Endothelial cell of umbilical vein (primary cell): ENCODE data around the gene SPRR1A. TPM values are rescaled to one million over a fixed set of nuclear protein-coding genes. Genes with fewer than 3 reads are reported as not detected.

ENCODE experiments used
- BruUV-seq: library from RNA; stranded (reverse); fragments of 400-500 nt; replicated peaks from 2 replicates; lab custom pipeline; 2021; lab: Mats Ljungman, UMichigan
- CTCF ChIA-PET: fragments of 300-600, 350-600 bp; sonication (Branson Sonifier 250); formaldehyde crosslinking; loops from one replicate; lab custom pipeline; 2021; ENCODE audit warnings: antibody characterized with exemption, inconsistent platforms; lab: Charles Lee
- POLR2A ChIA-PET: fragments of 300-600, 350-600 bp; sonication (Branson Sonifier 250); formaldehyde crosslinking; loops from one replicate; lab custom pipeline; 2021; ENCODE audit warnings: antibody characterized with exemption, inconsistent platforms; lab: Charles Lee
- DNase-seq: peaks from one replicate; pipeline ENCODE4 v3.0.0-alpha.2; 2011; ENCODE audit warnings: low read depth, low spot score
- FAIRE-seq: peaks from 2 replicates; lab custom pipeline; 2011; peaks lifted over from hg19 to GRCh38; lab: Jason Lieb, UNC
- H2AFZ ChIP-seq: 2 replicates; pipeline ENCODE4 v1.6.0; 2012; ENCODE audit warnings: low read depth, low read length, control low read depth, inconsistent platforms
- H3K27ac ChIP-seq: 2 replicates; pipeline ENCODE4 v1.5.1; 2011; ENCODE audit warnings: low read depth, mild to moderate bottlenecking, control low read depth, low read length, moderate library complexity; ENCODE audit not compliant: insufficient read depth
- H3K27me3 ChIP-seq, 2 experiments: 2 replicates each; pipeline versions ENCODE4 v1.6.0 to v1.6.1; 2011; ENCODE audit warnings: low read length in 2 of 2, mixed read lengths in 1 of 2; ENCODE audit not compliant: control insufficient read depth in 2 of 2, insufficient read depth in 2 of 2
- H3K36me3 ChIP-seq, 2 experiments: 2 replicates in 1 of 2; 3 replicates in 1 of 2; pipeline ENCODE4 v1.5.1; 2011; ENCODE audit warnings: low read length in 2 of 2, mild to moderate bottlenecking in 1 of 2, moderate library complexity in 1 of 2; ENCODE audit not compliant: control insufficient read depth in 2 of 2, insufficient read depth in 2 of 2; ENCODE audit errors: extremely low read depth in 1 of 2
- H3K4me1 ChIP-seq: 3 replicates; pipeline ENCODE4 v1.5.1; 2011; ENCODE audit warnings: mild to moderate bottlenecking, low read length; ENCODE audit not compliant: control insufficient read depth, insufficient read depth; ENCODE audit errors: extremely low read depth
- H3K4me2 ChIP-seq: 2 replicates; pipeline ENCODE4 v1.6.1; 2011; ENCODE audit warnings: low read length, control low read depth, mixed read lengths; ENCODE audit not compliant: insufficient read depth
- H3K4me3 ChIP-seq, 3 experiments: fragments of 200-600 bp in 1 of 3; sonication (generic), shearing (Covaris generic) in 1 of 3; replicated peaks in 1 of 3; 2 replicates each; pipeline ENCODE4 v1.5.1; 2011 to 2016; ENCODE audit warnings: control low read depth in 3 of 3, low read length in 3 of 3, mild to moderate bottlenecking in 2 of 3, inconsistent platforms in 1 of 3, low read depth in 1 of 3, moderate library complexity in 1 of 3; ENCODE audit not compliant: insufficient read depth in 1 of 3
- H3K79me2 ChIP-seq: 2 replicates; pipeline ENCODE4 v1.6.0; 2012; ENCODE audit warnings: low read length, inconsistent platforms; ENCODE audit not compliant: control insufficient read depth, insufficient read depth
- H3K9ac ChIP-seq: replicated peaks from 2 replicates; pipeline ENCODE3; 2011; ENCODE audit warnings: low read length, control low read depth; ENCODE audit not compliant: insufficient read depth; ENCODE audit errors: extremely low read depth
- H3K9me1 ChIP-seq: replicated peaks from 3 replicates; pipeline ENCODE4 v1.6.0; 2011; ENCODE audit warnings: mild to moderate bottlenecking, low read length; ENCODE audit not compliant: control insufficient read depth, insufficient read depth; ENCODE audit errors: extremely low read depth
- H3K9me3 ChIP-seq: replicated peaks from 2 replicates; pipeline ENCODE4 v1.5.1; 2012; ENCODE audit warnings: low read length, inconsistent platforms; ENCODE audit not compliant: control insufficient read depth, insufficient read depth
- H4K20me1 ChIP-seq: replicated peaks from 2 replicates; pipeline ENCODE3; 2011; ENCODE audit warnings: mild to moderate bottlenecking, low read length; ENCODE audit not compliant: control insufficient read depth, insufficient read depth; ENCODE audit errors: extremely low read depth
- CTCF ChIP-seq, 2 donors: IDR thresholded peaks; 1 replicate in 1 of 2; 2 replicates in 1 of 2; pipeline ENCODE4 v1.5.1; 2011; ENCODE audit warnings: low read length in 2 of 2, mild to moderate bottlenecking in 2 of 2, moderate library complexity in 2 of 2, control low read depth in 1 of 2, inconsistent platforms in 1 of 2, low read depth in 1 of 2; ENCODE audit not compliant: insufficient read depth in 1 of 2; ENCODE audit errors: extremely low read depth in 1 of 2
- EZH2 ChIP-seq: IDR thresholded peaks from 2 replicates; pipeline ENCODE4 v1.6.1; 2012; ENCODE audit warnings: borderline replicate concordance, low read depth, mild to moderate bottlenecking, moderate library complexity, low read length, inconsistent platforms; ENCODE audit not compliant: severe bottlenecking
- FOS ChIP-seq: IDR thresholded peaks from 2 replicates; pipeline ENCODE4 v1.6.1; 2011; ENCODE audit warnings: mild to moderate bottlenecking, low read length, moderate library complexity, borderline replicate concordance; ENCODE audit not compliant: insufficient read depth
- GATA2 ChIP-seq: IDR thresholded peaks from 2 replicates; pipeline ENCODE4 v1.7.0; 2011; ENCODE audit warnings: low read depth, mild to moderate bottlenecking, moderate library complexity, mixed read lengths, low read length; ENCODE audit not compliant: insufficient read length, insufficient read depth
- JUN ChIP-seq: IDR thresholded peaks from 2 replicates; pipeline ENCODE4 v1.6.1; 2011; ENCODE audit warnings: borderline replicate concordance, low read depth; ENCODE audit not compliant: insufficient read length, insufficient read depth
- MAX ChIP-seq: IDR thresholded peaks from 2 replicates; pipeline ENCODE4 v1.6.1; 2011; ENCODE audit not compliant: insufficient read depth, insufficient read length
- MYC ChIP-seq: IDR thresholded peaks from one replicate; pipeline ENCODE4 v1.6.1; 2011; ENCODE audit warnings: mild to moderate bottlenecking, low read depth, low read length
- POLR2A ChIP-seq: IDR thresholded peaks from 2 replicates; pipeline ENCODE4 v1.6.1; 2012; ENCODE audit warnings: low read depth, mild to moderate bottlenecking, control low read depth, low read length
- POLR2AphosphoS5 ChIP-seq: IDR thresholded peaks from 2 replicates; pipeline ENCODE4 v1.6.1; 2012; ENCODE audit warnings: low read depth, mild to moderate bottlenecking, control low read depth, low read length, moderate library complexity; ENCODE audit not compliant: insufficient read depth
- dilution Hi-C: fragments of 300-500 bp; cut with MboI; formaldehyde crosslinking; loops from one replicate; pipeline ENCODE4 v1.15.0; 2019; ENCODE audit warnings: low sequenced_read_pairs; ENCODE audit not compliant: extremely low pct_ligation_motif_present
- intact Hi-C: fragments of 100-400 bp; cut with micrococcal nuclease; formaldehyde crosslinking; loops from one replicate; pipeline ENCODE4 v1.10.0; 2022
- polyA plus RNA-seq, 4 experiments: library from polyadenylated mRNA; depleted of rRNA in 3 of 4; stranded (reverse) in 3 of 4; unstranded in 1 of 4; fragments of >200 nt; gene quantifications; 2 replicates each; pipeline versions ENCODE4 v1.2.1 to v1.2.3, GENCODE V29; 2011 to 2012; ENCODE audit warnings: missing spikeins in 1 of 4
- total RNA-seq: library from RNA; stranded (reverse); gene quantifications from 2 replicates; pipeline ENCODE4 v1.2.3, GENCODE V29; 2021

Gene SPRR1A
- total and polyA plus RNA-seq, 2 donors (not counting 3 experiments of a cell fraction or from before 2014, with no cell fraction given) = not detected

- H3K27me3 ChIP-seq = no peaks in the 10 kb centered on the region
- DNase-seq (no peak), FAIRE-seq (no peak)
- dilution Hi-C loops (no loop called here), intact Hi-C loops (no loop called here)
- no peak overlapping the region for H3K4me3 ChIP-seq
- no peaks in the 10 kb centered on the region for H3K9me3 ChIP-seq
- ChIA-PET POLR2A (no interaction called here), CTCF (no interaction called here)
- H4K20me1 ChIP-seq = no peaks in the 10 kb centered on the region
- H3K4me2 ChIP-seq = no peak overlapping the region
- no peaks in the 10 kb centered on the region for H3K9me1 ChIP-seq
- no peaks in the 10 kb centered on the region for H3K4me1 ChIP-seq
- H3K79me2 ChIP-seq = no peaks in the 10 kb centered on the region
- TF ChIP-seq EZH2 (no peak), GATA2 (no peak), JUN (no peak), POLR2AphosphoS5 (no peak)
- no TSS peak for BruUV-seq
- H3K27ac ChIP-seq = no peak overlapping the region
- no peak overlapping the region for H2AFZ ChIP-seq
- no peaks in the 10 kb centered on the region for H3K36me3 ChIP-seq
- no peak overlapping the region for H3K9ac ChIP-seq
Measured at GRCh38 chr1:152940614-152941013, 43.3 kb upstream of the SPRR1A start.

GRCh38 chr1:152941037-152941711, 42.7 kb upstream of the SPRR1A start:
- Histone ChIP-seq H3K4me3 (no peak overlapping the region), H2AFZ (no peak overlapping the region), H3K9ac (no peak overlapping the region), H3K36me3 (no peaks in the 10 kb centered on the region), H3K9me3 (no peaks in the 10 kb centered on the region), H4K20me1 (no peaks in the 10 kb centered on the region), H3K27ac (no peak overlapping the region), H3K79me2 (no peaks in the 10 kb centered on the region), H3K4me1 (no peaks in the 10 kb centered on the region), H3K27me3 (no peaks in the 10 kb centered on the region), H3K4me2 (no peak overlapping the region), H3K9me1 (no peaks in the 10 kb centered on the region)
- DNase-seq (no peak), FAIRE-seq (no peak)
- ChIA-PET CTCF (no interaction called here), POLR2A (no interaction called here)
- dilution Hi-C loops = no loop called here
- intact Hi-C loops = no loop called here
- no peak for TF ChIP-seq JUN
- no peak for TF ChIP-seq EZH2
- TF ChIP-seq POLR2AphosphoS5 = no peak
- TF ChIP-seq MYC = no peak
- no peak for TF ChIP-seq MAX
- TF ChIP-seq FOS = no peak
- TF ChIP-seq CTCF (IDR thresholded peaks at IDR 0.05; ENCODE audit: extremely low read depth in 1 of 2, insufficient read depth in 1 of 2, low read depth in 1 of 2, low read length in 2 of 2) = no peak
- TF ChIP-seq GATA2 = no peak
- TF ChIP-seq POLR2A = no peak
- BruUV-seq = no TSS peak
